ENCODE results near the gene APOLD1. TPM values are rescaled to one million over a fixed set of nuclear protein-coding genes. Genes with fewer than 3 reads are reported as not detected.
A peak's percentile ranks its signal among the peaks of the same experiment; 100 is the strongest.

The APOLD1 gene, protein sequence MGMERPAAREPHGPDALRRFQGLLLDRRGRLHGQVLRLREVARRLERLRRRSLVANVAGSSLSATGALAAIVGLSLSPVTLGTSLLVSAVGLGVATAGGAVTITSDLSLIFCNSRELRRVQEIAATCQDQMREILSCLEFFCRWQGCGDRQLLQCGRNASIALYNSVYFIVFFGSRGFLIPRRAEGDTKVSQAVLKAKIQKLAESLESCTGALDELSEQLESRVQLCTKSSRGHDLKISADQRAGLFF
- 0.34 and 0.71 TPM in 2 replicates for total RNA-seq (2021; fragmentation: NEBNext Ultra II Directional; extraction: Animal tissue kit (Norgen Biotek cat#: 25700))
- polyA plus RNA-seq (2011; rRNA removed) = 0.12 and 0.16 TPM in 2 replicates
- 0.10 TPM for polyA plus RNA-seq (2011; cell fraction: cytosol; rRNA removed)
- polyA plus RNA-seq (2011; cell fraction: nucleus; rRNA removed) = 0.29 TPM
- polyA plus RNA-seq (2012, experiment 1 of 2) = 0.21 to 0.36 TPM (median 0.28 TPM) in 4 replicates
- polyA plus RNA-seq (2012, experiment 2 of 2) = 0.04 TPM
- 0.22 TPM for polyA plus RNA-seq (2013, experiment 1 of 2)
- polyA plus RNA-seq (2013, experiment 2 of 2) = 0.26 TPM
- 0.24 and 0.35 TPM in 2 replicates for polyA minus RNA-seq (2011; rRNA and poly(A)+ RNA removed)
- polyA minus RNA-seq (2011; cell fraction: cytosol; rRNA and poly(A)+ RNA removed) = not detected
- polyA minus RNA-seq (2011; cell fraction: nucleus; rRNA and poly(A)+ RNA removed) = 0.50 TPM
- long read RNA-seq, experiment 1, partial matches to known transcripts = 4 of 7 reads
- long read RNA-seq, experiment 1, other reads (novel, unspliced or antisense) = 3 of 7 reads
- long read RNA-seq, experiment 2, partial matches to known transcripts = 1 of 3 reads
- long read RNA-seq, experiment 2, other reads (novel, unspliced or antisense) = 2 of 3 reads

DNA sequence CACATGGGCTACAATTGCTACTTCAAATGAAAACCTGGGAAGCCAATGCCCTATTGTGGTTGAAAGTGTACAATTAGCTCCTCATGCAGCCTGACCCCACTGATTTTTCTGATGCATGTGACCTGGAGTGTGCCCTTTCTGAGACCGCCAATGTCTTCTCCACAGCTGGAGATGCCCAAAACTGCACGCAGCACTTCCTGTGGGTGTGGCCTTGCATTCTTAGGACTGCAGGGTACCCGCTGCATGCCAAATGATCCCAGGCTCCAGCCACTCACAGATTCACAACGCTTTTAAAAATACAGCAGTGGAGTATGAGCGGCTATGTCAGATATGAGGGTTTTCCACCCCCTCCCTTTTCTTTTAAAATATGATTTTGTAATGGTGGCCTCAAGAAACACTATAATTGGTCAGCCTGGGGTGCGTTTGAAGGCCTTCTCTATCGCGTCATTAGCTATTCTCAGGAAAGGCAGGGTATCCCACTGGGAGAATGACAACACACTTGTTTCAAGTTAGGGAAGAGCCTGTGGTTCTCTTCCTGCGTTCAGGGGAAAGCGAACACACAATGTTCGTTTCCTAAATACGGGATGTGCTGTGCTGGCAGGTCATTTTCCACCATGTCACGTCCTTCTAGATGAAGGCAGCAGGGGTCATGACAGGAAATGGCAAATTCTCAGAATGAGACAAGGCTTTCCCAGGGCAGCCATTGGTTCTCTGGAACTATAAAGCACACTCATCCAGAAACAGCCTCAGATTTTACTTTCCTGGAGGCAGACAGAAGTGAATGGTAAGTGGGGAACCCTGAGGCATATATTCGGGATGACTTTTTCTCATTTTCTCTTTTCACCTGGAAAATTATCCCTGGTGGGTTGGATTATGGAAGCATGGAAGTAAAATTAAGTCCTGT is at the start of gene APOLD1:
TSS of gene APOLD1 (plus strand) at position 749 of the 904 bp plus-strand sequence. CDS start at position 782, 33 bp downstream.
- DNase-seq (ENCODE audit: low read depth in 1 of 2, low spot score in 2 of 2) (peak in 1 of 2 experiments; percentile 49), FAIRE-seq (peak; percentile 13)
- H3K14ac ChIP-seq (ENCODE audit: insufficient read length) = no peak within 1 kb of the TSS
- no peak within 1 kb of the TSS for H2BK20ac ChIP-seq (ENCODE audit: low read length)
- no peak within 1 kb of the TSS for H3K18ac ChIP-seq (ENCODE audit: extremely low read depth, low read length)
- H3K23me2 ChIP-seq (ENCODE audit: low read depth, low read length) = peaks cover 4% of the 10 kb centered on the region; the same call in 1 of the 2 replicates
- H2BK15ac ChIP-seq (ENCODE audit: low read length) = no peak within 1 kb of the TSS
- no peaks in the 10 kb centered on the region for H3K79me1 ChIP-seq (ENCODE audit: low read depth, low read length)
- no peak within 1 kb of the TSS; the same call in 1 of the 2 replicates for H4K8ac ChIP-seq (ENCODE audit: extremely low read depth, insufficient read depth, low read length)
- no peak within 1 kb of the TSS for H3K4ac ChIP-seq (replicated peaks; ENCODE audit: insufficient read length, low read depth, low read length)
- H3K79me2 ChIP-seq (ENCODE audit: control insufficient read depth in 1 of 2, insufficient read depth in 2 of 2, low read length in 2 of 2) = no peaks in the 10 kb centered on the region
- H3K4me3 ChIP-seq (ENCODE audit: extremely low read depth in 1 of 4, insufficient read depth in 2 of 4, low read depth in 3 of 4, low read length in 4 of 4) = peak within 1 kb of the TSS in 2 of 4 experiments; percentile 37 to 50; a peak in 4 of 8 replicates
- H3K27ac ChIP-seq (ENCODE audit: low read depth, low read length) = no peak within 1 kb of the TSS
- 33% methylated on average over 14 of the region's 14 CpGs; no CpG with 5 or more reads in 1 of the 2 experiments for WGBS, 2 experiments (ENCODE audit: extremely low coverage in 1 of 2, insufficient coverage in 1 of 2, insufficient read length in 1 of 2, insufficient replicate concordance in 2 of 2, low coverage in 1 of 2, low lambda C conversion rate in 2 of 2, missing lambda C conversion rate in 1 of 2)
- no peak within 1 kb of the TSS for H3K56ac ChIP-seq (replicated peaks; ENCODE audit: insufficient read length, low read depth, low read length)
- no peak within 1 kb of the TSS for H2BK5ac ChIP-seq (ENCODE audit: low read depth, low read length)
- H3K9ac ChIP-seq (replicated peaks in 1 of 4; ENCODE audit: extremely low read depth in 1 of 4, low read depth in 3 of 4, low read length in 3 of 4) = no peak within 1 kb of the TSS
- peaks cover 12 to 29% (median 18%) of the 10 kb centered on the region in 4 experiments for H3K27me3 ChIP-seq (replicated peaks in 1 of 4; ENCODE audit: control insufficient read depth in 3 of 4, extremely low read depth in 1 of 4, insufficient read depth in 3 of 4, low read length in 3 of 4)
- ChIA-PET CTCF (ENCODE audit: partially characterized antibody) (interaction anchor here (0.6 to 2.1 kb wide), 7 partner anchors 10 to 499 kb away, joined by 3 to 8 read pairs (median 4); partner anchors contain the start of gene DDX47), POLR2A (ENCODE audit: partially characterized antibody) (interaction anchor here (1.3 kb wide), 1 partner anchor 10 kb away, joined by 4 read pairs; no protein-coding TSS in a partner anchor)
- no peak within 1 kb of the TSS for H3K23ac ChIP-seq (ENCODE audit: insufficient read length)
- H2BK12ac ChIP-seq (ENCODE audit: low read depth, low read length) = no peak within 1 kb of the TSS
- H2AFZ ChIP-seq (ENCODE audit: low read length) = peak within 1 kb of the TSS; percentile 19; the same call in 1 of the 2 replicates
- H3K36me3 ChIP-seq (ENCODE audit: control insufficient read depth in 2 of 4, insufficient read depth in 4 of 4, low read length in 3 of 4) = no peaks in the 10 kb centered on the region
- H3K4me2 ChIP-seq (ENCODE audit: insufficient read depth in 1 of 2, low read depth in 2 of 2, low read length in 2 of 2) = peak within 1 kb of the TSS; percentile 64 to 65
- H4K5ac ChIP-seq (ENCODE audit: insufficient read length, low read depth, low read length) = peak within 1 kb of the TSS; percentile 16
- no peak within 1 kb of the TSS for H2AK5ac ChIP-seq (ENCODE audit: low read depth, low read length)
- no peak within 1 kb of the TSS for H2BK120ac ChIP-seq (replicated peaks; ENCODE audit: low read depth, low read length)
- no peaks in the 10 kb centered on the region for H3K9me3 ChIP-seq (ENCODE audit: insufficient read depth in 2 of 2, low read depth in 1 of 2, low read length in 1 of 2)
- no peak within 1 kb of the TSS for H4K91ac ChIP-seq (replicated peaks; ENCODE audit: insufficient read length, low read length)
- H3K4me1 ChIP-seq (replicated peaks in 1 of 4; ENCODE audit: control insufficient read depth in 3 of 4, insufficient read depth in 4 of 4, low read length in 3 of 4) = peaks cover 5 to 13% (median 11%) of the 10 kb centered on the region in 4 experiments
- no peaks in the 10 kb centered on the region for H4K20me1 ChIP-seq (replicated peaks in 1 of 2; ENCODE audit: control insufficient read depth in 1 of 2, insufficient read depth in 2 of 2, low read length in 2 of 2)
- TF ChIP-seq JUN (IDR thresholded peaks at IDR 0.05; ENCODE audit: low read depth, low read length) (no peak), MAFK (IDR thresholded peaks at IDR 0.05; ENCODE audit: low read depth, low read length) (no peak), NANOG (IDR thresholded peaks at IDR 0.05; ENCODE audit: insufficient read depth, low read depth, low read length, poor library complexity, severe bottlenecking) (no peak), PHF8 (conservative IDR thresholded peaks at IDR 0.05; ENCODE audit: low read depth, low read length) (no peak)
- TF ChIP-seq, protein P1, sequence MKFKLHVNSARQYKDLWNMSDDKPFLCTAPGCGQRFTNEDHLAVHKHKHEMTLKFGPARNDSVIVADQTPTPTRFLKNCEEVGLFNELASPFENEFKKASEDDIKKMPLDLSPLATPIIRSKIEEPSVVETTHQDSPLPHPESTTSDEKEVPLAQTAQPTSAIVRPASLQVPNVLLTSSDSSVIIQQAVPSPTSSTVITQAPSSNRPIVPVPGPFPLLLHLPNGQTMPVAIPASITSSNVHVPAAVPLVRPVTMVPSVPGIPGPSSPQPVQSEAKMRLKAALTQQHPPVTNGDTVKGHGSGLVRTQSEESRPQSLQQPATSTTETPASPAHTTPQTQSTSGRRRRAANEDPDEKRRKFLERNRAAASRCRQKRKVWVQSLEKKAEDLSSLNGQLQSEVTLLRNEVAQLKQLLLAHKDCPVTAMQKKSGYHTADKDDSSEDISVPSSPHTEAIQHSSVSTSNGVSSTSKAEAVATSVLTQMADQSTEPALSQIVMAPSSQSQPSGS (IDR thresholded peaks at IDR 0.05; ENCODE audit: low read length) = no peak

Data from H1 (cell line).